H1 (cell line): ENCODE measurements around the gene SRMS. TPM values are rescaled to one million over a fixed set of nuclear protein-coding genes. Genes with fewer than 3 reads are reported as not detected.

ENCODE experiments used
- HDAC6 ChIP-seq: IDR thresholded peaks from one replicate; pipeline ENCODE4 v1.7.1; 2012; ENCODE audit warnings: low read depth, mild to moderate bottlenecking, inconsistent platforms, low read length, moderate library complexity
- RFX5 ChIP-seq: IDR thresholded peaks from 2 replicates; pipeline ENCODE4 v1.6.1; 2011; ENCODE audit warnings: low read depth, low read length, improper control_type of control experiment, borderline replicate concordance
- TCF12 ChIP-seq: IDR thresholded peaks from 2 replicates; pipeline ENCODE4 v1.6.1; 2011; ENCODE audit warnings: low read depth, mild to moderate bottlenecking, low read length
- YY1 ChIP-seq: IDR thresholded peaks from 2 replicates; pipeline ENCODE4 v1.6.1; 2011; ENCODE audit warnings: low read depth, mild to moderate bottlenecking, low read length
- polyA plus RNA-seq, 7 experiments: library from polyadenylated mRNA; depleted of rRNA in 3 of 7; stranded (reverse) in 5 of 7; unstranded in 2 of 7; fragments of >200 nt in 5 of 7; fragments of 200-250 nt in 2 of 7; gene quantifications; 1 replicate in 5 of 7; 2 replicates in 1 of 7; 4 replicates in 1 of 7; pipeline versions ENCODE4 v1.2.1 to v1.2.3, GENCODE V29; 2011 to 2013; ENCODE audit warnings: missing spikeins in 2 of 7, mixed read lengths in 2 of 7
- total RNA-seq: library from RNA; stranded (reverse); fragmentation: NEBNext Ultra II Directional; extraction: Animal tissue kit (Norgen Biotek cat#: 25700); gene quantifications from 2 replicates; pipeline ENCODE4 v1.2.1, GENCODE V29; 2021
- TF ChIP-seq, protein P1 (sequence below): IDR thresholded peaks from 2 replicates; pipeline ENCODE4 v1.6.1; 2011; ENCODE audit warnings: low read length, improper control_type of control experiment
- TF ChIP-seq, protein P2 (sequence below): IDR thresholded peaks from 2 replicates; pipeline ENCODE4 v1.6.1; 2011; ENCODE audit warnings: low read depth, mild to moderate bottlenecking, low read length; ENCODE audit not compliant: insufficient read depth

Gene SRMS
- total and polyA plus RNA-seq, 2 of the 8 experiments (the other 6 are each of a cell fraction or from before 2014, with no cell fraction given), result 0.39 to 0.76 TPM

DNA sequence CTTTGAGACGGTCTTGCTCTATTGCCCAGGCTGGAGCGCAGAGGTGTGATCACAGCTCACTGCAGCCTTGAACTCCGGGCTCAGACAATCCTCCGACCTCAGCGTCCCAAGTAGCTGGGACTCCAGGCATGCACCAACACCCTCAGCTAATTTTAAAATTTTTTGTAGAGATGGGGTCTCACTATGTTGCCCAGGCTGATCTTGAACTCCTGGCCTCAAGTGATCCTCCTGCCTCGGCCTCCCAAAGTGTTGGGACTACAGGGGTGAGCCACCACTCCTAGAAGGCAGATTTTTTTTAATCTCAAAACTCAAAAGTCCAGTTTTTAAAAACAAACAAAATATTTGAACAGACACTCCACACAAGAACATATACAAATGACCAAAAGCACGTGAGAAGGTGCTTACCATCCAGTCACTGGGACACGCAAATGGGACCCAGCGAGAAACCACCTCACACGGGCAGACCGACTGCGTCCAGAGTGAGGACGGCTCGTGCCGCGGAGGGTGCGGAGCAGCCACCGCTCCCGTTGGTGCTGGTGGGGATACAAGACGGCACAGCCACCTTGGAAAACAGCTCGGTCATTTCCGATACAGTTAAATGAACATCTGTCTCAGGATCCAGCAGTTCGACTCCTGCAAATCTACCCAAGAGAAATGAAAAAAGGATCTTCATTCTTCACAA lies 35.0 kb upstream of the SRMS start (continued):
- TF ChIP-seq RFX5 (no peak), TCF12 (no peak), YY1 (no peak), HDAC6 (no peak)
- TF ChIP-seq, protein P1, sequence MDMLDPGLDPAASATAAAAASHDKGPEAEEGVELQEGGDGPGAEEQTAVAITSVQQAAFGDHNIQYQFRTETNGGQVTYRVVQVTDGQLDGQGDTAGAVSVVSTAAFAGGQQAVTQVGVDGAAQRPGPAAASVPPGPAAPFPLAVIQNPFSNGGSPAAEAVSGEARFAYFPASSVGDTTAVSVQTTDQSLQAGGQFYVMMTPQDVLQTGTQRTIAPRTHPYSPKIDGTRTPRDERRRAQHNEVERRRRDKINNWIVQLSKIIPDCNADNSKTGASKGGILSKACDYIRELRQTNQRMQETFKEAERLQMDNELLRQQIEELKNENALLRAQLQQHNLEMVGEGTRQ, result no peak
- TF ChIP-seq, protein P2, sequence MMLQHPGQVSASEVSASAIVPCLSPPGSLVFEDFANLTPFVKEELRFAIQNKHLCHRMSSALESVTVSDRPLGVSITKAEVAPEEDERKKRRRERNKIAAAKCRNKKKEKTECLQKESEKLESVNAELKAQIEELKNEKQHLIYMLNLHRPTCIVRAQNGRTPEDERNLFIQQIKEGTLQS, result no peak
